Sigmoid colon (tissue), 7 donors: Measurements from ENCODE around the gene CYP3A7. TPM values are rescaled to one million over a fixed set of nuclear protein-coding genes. Genes with fewer than 3 reads are reported as not detected.

ENCODE experiments used
- DNase-seq: peaks from one replicate; pipeline ENCODE4 v3.0.0-alpha.2; 2019
- H3K27ac ChIP-seq, 4 donors: fragments of 200-600 bp; sonication (generic); one replicate each; pipeline ENCODE4 v1.5.1; 2016 to 2019; ENCODE audit warnings: mild to moderate bottlenecking in 1 of 4
- H3K27me3 ChIP-seq, 3 donors: fragments of 200-600 bp; sonication (generic); one replicate each; pipeline ENCODE4 v1.5.1; 2019; ENCODE audit warnings: mild to moderate bottlenecking in 1 of 3
- H3K36me3 ChIP-seq, 4 donors: fragments of 200-600 bp; sonication (generic); one replicate each; pipeline ENCODE4 v1.5.1; 2016 to 2019
- H3K4me1 ChIP-seq, 4 donors: fragments of 200-600 bp; sonication (generic); one replicate each; pipeline ENCODE4 v1.5.1; 2017 to 2019
- H3K4me3 ChIP-seq, 4 donors: fragments of 200-600 bp; sonication (generic); one replicate each; pipeline ENCODE4 v1.5.1; 2017 to 2019; ENCODE audit warnings: mild to moderate bottlenecking in 2 of 4, moderate library complexity in 1 of 4
- H3K9me3 ChIP-seq, 4 donors: fragments of 200-600 bp in 3 of 4; sonication (generic) in 3 of 4; one replicate each; pipeline versions ENCODE4 v1.5.1 to v1.6.1; 2013 to 2019
- EP300 ChIP-seq, 4 donors: sonication (generic); formaldehyde crosslinking; IDR thresholded peaks; one replicate each; pipeline ENCODE4 v1.6.1; 2017; ENCODE audit warnings: antibody characterized with exemption in 4 of 4
- POLR2A ChIP-seq, 2 donors: fragments of 450-650 bp; IDR thresholded peaks; one replicate each; pipeline ENCODE4 v1.6.1; 2016; ENCODE audit warnings: antibody characterized with exemption in 2 of 2, mild to moderate bottlenecking in 2 of 2, moderate library complexity in 2 of 2
- POLR2AphosphoS5 ChIP-seq, 4 donors: sonication (generic); formaldehyde crosslinking; IDR thresholded peaks; one replicate each; pipeline ENCODE4 v1.6.1; 2017; ENCODE audit warnings: antibody characterized with exemption in 4 of 4
- WGBS, 2 donors: extraction: QIAGEN DNeasy Blood & Tissue Kit; methylation state at CpG; one replicate each; pipeline ENCODE4 v1.1.7; 2013; 5-methylcytosine and 5-hydroxymethylcytosine counted together
- intact Hi-C: fragments of 100-400 bp; cut with DNase I; formaldehyde crosslinking; loops from one replicate; pipeline ENCODE4 v1.15.1; 2023
- polyA plus RNA-seq, 3 donors: library from polyadenylated mRNA; stranded (reverse); fragments of 200-250 nt; gene quantifications; one replicate each; pipeline ENCODE4 v1.2.3, GENCODE V29; 2013
- total RNA-seq, 4 donors: library from RNA; depleted of rRNA; stranded (reverse); fragments of >200 nt; gene quantifications; one replicate each; pipeline ENCODE4 v1.1.0, GENCODE V29; 2016
- TF ChIP-seq, protein P1 (sequence below), 4 experiments: fragments of 450-650 bp in 3 of 4; fragments of 200-600 bp in 1 of 4; IDR thresholded peaks; one replicate each; pipeline ENCODE4 v1.5.1; 2016 to 2019; ENCODE audit warnings: antibody characterized with exemption in 4 of 4, mild to moderate bottlenecking in 3 of 4, moderate library complexity in 2 of 4
- donor health status: healthy with polysubstance abuse.
- donor health status: Bipolar disorder and iron deficiency.
- donor health status: healthy.

The CYP3A7 gene
- total and polyA plus RNA-seq, 7 donors = 0.10 to 0.46 (median 0.34) TPM; not detected in 3

DNA sequence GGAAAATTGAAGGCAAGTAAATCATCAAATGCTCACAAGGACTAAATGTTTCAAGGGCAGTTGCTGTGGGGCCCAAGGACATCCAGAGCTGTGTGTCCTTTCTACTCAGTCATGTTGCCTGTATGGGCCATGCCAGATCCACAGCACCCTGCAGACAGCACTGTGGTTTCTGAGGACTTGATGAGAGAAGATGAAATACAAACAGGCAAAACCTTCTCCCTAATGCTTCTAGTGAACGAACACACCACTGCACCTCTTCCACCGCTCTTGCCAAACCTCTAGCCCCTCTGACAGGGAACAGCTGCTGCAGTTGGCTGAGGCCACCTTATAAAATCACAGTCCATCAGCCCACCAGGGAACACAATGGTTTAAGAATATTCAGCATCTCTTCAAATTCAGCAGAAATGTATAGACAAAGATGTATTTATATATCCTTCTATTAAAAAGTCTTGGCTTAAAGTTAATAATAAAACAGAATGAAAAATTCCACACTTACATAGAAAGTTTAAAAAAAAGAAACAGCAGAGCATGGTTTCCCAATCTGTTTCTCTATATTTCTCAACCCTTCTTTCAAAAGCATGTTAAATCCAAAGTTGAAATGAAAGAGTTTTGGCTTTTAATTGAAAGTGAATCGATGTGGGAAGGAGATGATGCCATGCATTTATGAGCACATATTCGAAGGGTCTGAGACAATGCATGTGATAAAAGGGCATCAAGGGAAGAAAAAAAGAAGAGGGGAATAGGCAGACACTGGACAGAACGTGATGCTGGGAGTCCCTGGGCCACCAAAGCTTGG lies 14.0 kb downstream of the CYP3A7 start:
- H3K9me3 ChIP-seq = no peaks in the 10 kb centered on the region
- H3K36me3 ChIP-seq = no peaks in the 10 kb centered on the region
- no peaks in the 10 kb centered on the region for H3K27me3 ChIP-seq
- no peak for TF ChIP-seq POLR2AphosphoS5 (IDR thresholded peaks at IDR 0.05)
- TF ChIP-seq EP300 (IDR thresholded peaks at IDR 0.05) = no peak
- TF ChIP-seq, protein P1, sequence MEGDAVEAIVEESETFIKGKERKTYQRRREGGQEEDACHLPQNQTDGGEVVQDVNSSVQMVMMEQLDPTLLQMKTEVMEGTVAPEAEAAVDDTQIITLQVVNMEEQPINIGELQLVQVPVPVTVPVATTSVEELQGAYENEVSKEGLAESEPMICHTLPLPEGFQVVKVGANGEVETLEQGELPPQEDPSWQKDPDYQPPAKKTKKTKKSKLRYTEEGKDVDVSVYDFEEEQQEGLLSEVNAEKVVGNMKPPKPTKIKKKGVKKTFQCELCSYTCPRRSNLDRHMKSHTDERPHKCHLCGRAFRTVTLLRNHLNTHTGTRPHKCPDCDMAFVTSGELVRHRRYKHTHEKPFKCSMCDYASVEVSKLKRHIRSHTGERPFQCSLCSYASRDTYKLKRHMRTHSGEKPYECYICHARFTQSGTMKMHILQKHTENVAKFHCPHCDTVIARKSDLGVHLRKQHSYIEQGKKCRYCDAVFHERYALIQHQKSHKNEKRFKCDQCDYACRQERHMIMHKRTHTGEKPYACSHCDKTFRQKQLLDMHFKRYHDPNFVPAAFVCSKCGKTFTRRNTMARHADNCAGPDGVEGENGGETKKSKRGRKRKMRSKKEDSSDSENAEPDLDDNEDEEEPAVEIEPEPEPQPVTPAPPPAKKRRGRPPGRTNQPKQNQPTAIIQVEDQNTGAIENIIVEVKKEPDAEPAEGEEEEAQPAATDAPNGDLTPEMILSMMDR (IDR thresholded peaks at IDR 0.05) = no peak
- no peak for TF ChIP-seq POLR2A (IDR thresholded peaks at IDR 0.05)
- no peaks in the 10 kb centered on the region for H3K4me1 ChIP-seq
- intact Hi-C loops = no loop called here
- 76 to 88% methylated on average over 5 of the region's 5 CpGs for whole genome bisulfite sequencing, 2 donors
- H3K4me3 ChIP-seq = no peak overlapping the region
- no peak for DNase-seq
- no peak overlapping the region for H3K27ac ChIP-seq

- TF ChIP-seq POLR2AphosphoS5 (IDR thresholded peaks at IDR 0.05) (no peak), POLR2A (IDR thresholded peaks at IDR 0.05) (no peak), EP300 (IDR thresholded peaks at IDR 0.05) (no peak)
- TF ChIP-seq, protein P1 (IDR thresholded peaks at IDR 0.05) = no peak
- DNase-seq = no peak
- Histone ChIP-seq H3K27me3 (no peaks in the 10 kb centered on the region), H3K9me3 (no peaks in the 10 kb centered on the region), H3K36me3 (peaks cover 0 to 4% (median 0%) of the 10 kb centered on the region in 4 donors), H3K4me3 (no peak overlapping the region), H3K27ac (no peak overlapping the region), H3K4me1 (no peaks in the 10 kb centered on the region)
- intact Hi-C loops = no loop called here
- WGBS, 2 donors = 9 to 54% methylated on average over 4 of the region's 4 CpGs
These were observed 14.8 kb downstream of the CYP3A7 start for GRCh38 chr7:99719996-99720769.

DNA sequence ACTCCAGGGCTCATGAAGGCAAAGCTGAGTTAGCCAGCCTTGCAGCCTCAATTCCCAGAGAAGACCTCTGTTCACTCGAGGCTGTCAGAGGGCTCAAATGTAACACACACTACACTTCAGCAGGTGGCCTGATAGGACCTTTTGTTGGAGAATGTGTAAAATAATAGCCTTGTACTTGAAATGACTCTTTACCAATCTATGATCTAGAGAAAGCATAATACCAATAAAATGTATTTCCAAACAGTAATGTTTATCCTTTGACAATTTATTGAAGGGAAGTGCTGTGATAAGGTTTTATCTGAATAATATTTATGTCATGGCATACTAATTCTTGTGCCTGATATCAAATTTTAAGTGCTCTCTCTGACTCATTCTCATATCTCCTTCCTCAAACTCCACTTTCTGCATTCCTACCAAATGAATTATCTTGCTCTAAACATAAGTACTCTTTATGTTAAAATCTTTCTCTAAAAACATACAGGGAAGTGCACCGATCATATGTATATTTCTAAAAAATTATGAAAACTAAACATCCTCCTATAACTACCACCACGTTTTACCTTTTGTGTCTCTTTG lies 20.9 kb downstream of the CYP3A7 start:
- intact Hi-C loops = no loop called here
- TF ChIP-seq POLR2A (IDR thresholded peaks at IDR 0.05) (no peak), EP300 (IDR thresholded peaks at IDR 0.05) (no peak), POLR2AphosphoS5 (IDR thresholded peaks at IDR 0.05) (no peak)
- TF ChIP-seq, protein P1 (IDR thresholded peaks at IDR 0.05) = no peak
- Histone ChIP-seq H3K4me1 (no peaks in the 10 kb centered on the region), H3K9me3 (no peaks in the 10 kb centered on the region), H3K27ac (no peak overlapping the region), H3K27me3 (no peaks in the 10 kb centered on the region), H3K4me3 (no peak overlapping the region), H3K36me3 (peaks cover 0 to 4% (median 0%) of the 10 kb centered on the region in 4 donors)
- no peak for DNase-seq
- WGBS, 2 donors = 75 to 83% methylated on average over 3 of the region's 3 CpGs

- TF ChIP-seq, protein P1 (IDR thresholded peaks at IDR 0.05) = no peak
- TF ChIP-seq POLR2AphosphoS5 (IDR thresholded peaks at IDR 0.05) (no peak), POLR2A (IDR thresholded peaks at IDR 0.05) (no peak), EP300 (IDR thresholded peaks at IDR 0.05) (no peak)
- no peak overlapping the region for H3K27ac ChIP-seq
- 84 to 85% methylated on average over 2 of the region's 2 CpGs for WGBS, 2 donors
- no peak overlapping the region for H3K4me3 ChIP-seq
- no peaks in the 10 kb centered on the region for H3K27me3 ChIP-seq
- H3K36me3 ChIP-seq = no peaks in the 10 kb centered on the region
- no peaks in the 10 kb centered on the region for H3K4me1 ChIP-seq
- intact Hi-C loops = no loop called here
- H3K9me3 ChIP-seq = peaks cover 3 to 12% (median 6%) of the 10 kb centered on the region in 4 donors
- DNase-seq = no peak
These were observed 25.0 kb downstream of the CYP3A7 start for GRCh38 chr7:99709838-99710578.
